Measurements from ENCODE around the gene CCDC137.

DNA sequence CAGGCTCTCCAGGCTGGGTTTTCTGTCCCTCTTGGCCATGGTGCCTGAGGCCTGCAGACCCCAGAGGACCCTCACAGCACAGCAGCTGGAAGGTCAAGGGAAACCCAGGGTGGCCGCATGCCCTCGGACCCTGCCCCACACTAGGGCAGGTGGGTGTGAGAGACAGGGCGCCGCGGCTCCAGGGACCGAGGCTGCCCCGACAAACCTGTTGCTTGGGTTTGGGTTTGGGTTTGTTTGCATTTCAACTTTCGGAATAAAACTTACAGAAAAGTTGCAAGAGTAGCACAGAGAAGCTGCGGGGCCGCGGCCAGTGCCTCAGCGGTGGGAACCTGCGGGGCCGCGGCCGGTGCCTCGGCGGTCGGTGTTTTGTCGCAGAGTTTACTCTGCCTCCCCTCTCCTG, 25.1 kb downstream of the CCDC137 start:
- no peak for TF ChIP-seq POLR2A (IDR thresholded peaks at IDR 0.05)
- TF ChIP-seq, protein P1, sequence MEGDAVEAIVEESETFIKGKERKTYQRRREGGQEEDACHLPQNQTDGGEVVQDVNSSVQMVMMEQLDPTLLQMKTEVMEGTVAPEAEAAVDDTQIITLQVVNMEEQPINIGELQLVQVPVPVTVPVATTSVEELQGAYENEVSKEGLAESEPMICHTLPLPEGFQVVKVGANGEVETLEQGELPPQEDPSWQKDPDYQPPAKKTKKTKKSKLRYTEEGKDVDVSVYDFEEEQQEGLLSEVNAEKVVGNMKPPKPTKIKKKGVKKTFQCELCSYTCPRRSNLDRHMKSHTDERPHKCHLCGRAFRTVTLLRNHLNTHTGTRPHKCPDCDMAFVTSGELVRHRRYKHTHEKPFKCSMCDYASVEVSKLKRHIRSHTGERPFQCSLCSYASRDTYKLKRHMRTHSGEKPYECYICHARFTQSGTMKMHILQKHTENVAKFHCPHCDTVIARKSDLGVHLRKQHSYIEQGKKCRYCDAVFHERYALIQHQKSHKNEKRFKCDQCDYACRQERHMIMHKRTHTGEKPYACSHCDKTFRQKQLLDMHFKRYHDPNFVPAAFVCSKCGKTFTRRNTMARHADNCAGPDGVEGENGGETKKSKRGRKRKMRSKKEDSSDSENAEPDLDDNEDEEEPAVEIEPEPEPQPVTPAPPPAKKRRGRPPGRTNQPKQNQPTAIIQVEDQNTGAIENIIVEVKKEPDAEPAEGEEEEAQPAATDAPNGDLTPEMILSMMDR (IDR thresholded peaks at IDR 0.05), result no peak
